HL-60 (cell line): ENCODE data around the gene MZF1.

Source experiments
- CTCF ChIP-seq: IDR thresholded peaks from one replicate; pipeline ENCODE4 v1.5.1; 2011; ENCODE audit warnings: low read length, control low read depth, inconsistent platforms; ENCODE audit not compliant: insufficient read depth
- POLR2AphosphoS5 ChIP-seq: IDR thresholded peaks from 2 replicates; pipeline ENCODE4 v1.6.1; 2012; ENCODE audit warnings: low read depth
- REST ChIP-seq: IDR thresholded peaks from 2 replicates; pipeline ENCODE4 v1.6.1; 2012; ENCODE audit warnings: low read depth; ENCODE audit not compliant: insufficient replicate concordance

GRCh38 chr19:58546019-58546530 is 27.1 kb downstream of the MZF1 start:
- TF ChIP-seq CTCF (no peak), POLR2AphosphoS5 (no peak; the same call in 1 of the 2 replicates), REST (no peak)
